ENCODE measurements around the gene EYS.

GRCh38 chr6:64014595-64014994 is 1692.4 kb downstream of the EYS start:
- TF ChIP-seq EZH2 (IDR thresholded peaks at IDR 0.05; ENCODE audit: insufficient read depth, poor library complexity, severe bottlenecking) (no peak), EZH2phosphoT487 (IDR thresholded peaks at IDR 0.05; ENCODE audit: insufficient read depth, low read depth) (no peak)

Data from GM23248 (cell line).